MM.1S (cell line): Measurements from ENCODE around the gene MACIR.

Experiments
- EZH2 ChIP-seq: fragments of 300-600 bp; sonication (generic); optimal IDR thresholded peaks from 2 replicates; pipeline ENCODE3; 2017; ENCODE audit warnings: low read depth, mild to moderate bottlenecking, antibody characterized with exemption, low read length, mixed read lengths
- EZH2phosphoT487 ChIP-seq: fragments of 300-600 bp; sonication (generic); IDR thresholded peaks from 2 replicates; pipeline ENCODE4 v1.6.1; 2018; ENCODE audit warnings: antibody characterized with exemption, low read length
- TF ChIP-seq, protein P1 (sequence below): fragments of 300-600 bp; sonication (generic); IDR thresholded peaks from 2 replicates; pipeline ENCODE4 v1.5.1; 2016; ENCODE audit warnings: antibody characterized with exemption, low read length, mixed read lengths

GRCh38 chr5:103315455-103315854, 56.9 kb downstream of the MACIR start:
- TF ChIP-seq, protein P1, sequence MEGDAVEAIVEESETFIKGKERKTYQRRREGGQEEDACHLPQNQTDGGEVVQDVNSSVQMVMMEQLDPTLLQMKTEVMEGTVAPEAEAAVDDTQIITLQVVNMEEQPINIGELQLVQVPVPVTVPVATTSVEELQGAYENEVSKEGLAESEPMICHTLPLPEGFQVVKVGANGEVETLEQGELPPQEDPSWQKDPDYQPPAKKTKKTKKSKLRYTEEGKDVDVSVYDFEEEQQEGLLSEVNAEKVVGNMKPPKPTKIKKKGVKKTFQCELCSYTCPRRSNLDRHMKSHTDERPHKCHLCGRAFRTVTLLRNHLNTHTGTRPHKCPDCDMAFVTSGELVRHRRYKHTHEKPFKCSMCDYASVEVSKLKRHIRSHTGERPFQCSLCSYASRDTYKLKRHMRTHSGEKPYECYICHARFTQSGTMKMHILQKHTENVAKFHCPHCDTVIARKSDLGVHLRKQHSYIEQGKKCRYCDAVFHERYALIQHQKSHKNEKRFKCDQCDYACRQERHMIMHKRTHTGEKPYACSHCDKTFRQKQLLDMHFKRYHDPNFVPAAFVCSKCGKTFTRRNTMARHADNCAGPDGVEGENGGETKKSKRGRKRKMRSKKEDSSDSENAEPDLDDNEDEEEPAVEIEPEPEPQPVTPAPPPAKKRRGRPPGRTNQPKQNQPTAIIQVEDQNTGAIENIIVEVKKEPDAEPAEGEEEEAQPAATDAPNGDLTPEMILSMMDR, result no peak
- TF ChIP-seq EZH2phosphoT487, result no peak
- TF ChIP-seq EZH2, result no peak
